NCI-H1092 treated with DMSO at 0.1 percent for 48 hours (cell line): ENCODE results near the gene ALDH8A1.

Experiments
- DNase-seq: peaks from one replicate; lab custom pipeline; 2025; lab: John Stamatoyannopoulos, UW

ALDH8A1 gene

DNA sequence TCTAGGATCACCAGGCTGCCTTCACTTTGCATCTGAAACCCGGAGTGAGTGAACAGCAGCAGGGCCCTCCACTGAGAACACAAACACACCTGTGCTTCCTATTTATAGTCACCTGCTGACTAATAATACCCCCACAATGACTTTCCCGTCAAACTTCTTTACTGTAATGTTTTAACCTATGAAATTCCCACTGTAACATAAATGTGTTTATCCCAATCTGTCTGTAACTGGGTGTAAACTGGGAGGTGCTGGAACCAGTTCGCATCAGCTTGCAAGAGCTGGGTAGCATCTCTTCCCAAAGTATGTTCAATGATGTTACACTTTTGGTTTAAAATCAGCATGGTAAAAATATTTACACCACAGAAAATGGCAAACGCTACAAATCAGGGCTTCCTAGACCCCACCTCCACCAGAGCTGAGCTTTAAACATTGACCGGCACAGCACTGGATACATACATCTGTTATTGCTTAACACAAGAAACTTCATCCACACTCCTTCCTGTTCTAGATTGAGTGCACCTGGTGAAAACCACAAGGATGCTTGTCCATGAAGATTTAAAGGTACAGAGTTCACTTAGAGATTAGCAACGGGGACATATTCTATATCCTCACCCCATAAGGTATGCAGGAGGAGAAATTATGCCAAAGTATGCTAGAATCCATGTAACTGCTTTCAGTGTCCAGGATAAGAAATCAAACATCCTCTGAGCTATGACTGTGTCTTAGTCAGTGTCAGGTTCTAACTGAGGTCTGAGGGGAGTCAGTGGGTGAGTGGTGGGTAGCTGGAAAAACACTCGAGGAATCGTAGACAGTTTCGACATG, 79.0 kb downstream of the ALDH8A1 start:
- DNase-seq: no peak

DNA sequence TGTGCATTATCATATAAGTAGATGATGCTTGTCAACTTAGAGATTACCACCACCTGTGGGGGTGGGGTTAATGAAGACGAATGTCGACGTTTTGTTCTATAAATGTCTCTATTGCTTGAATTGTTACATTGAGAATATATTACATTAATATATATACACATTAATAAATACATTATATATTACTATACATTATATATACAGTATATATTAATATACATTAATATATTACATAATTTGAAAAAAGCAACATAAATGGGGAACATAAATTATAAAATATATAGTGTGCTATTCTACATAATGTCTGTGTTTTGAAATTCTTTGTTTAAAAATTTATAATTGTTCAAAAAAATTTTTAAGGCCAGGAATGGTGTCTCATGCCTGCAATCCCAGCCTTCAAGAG, 81.1 kb downstream of the ALDH8A1 start:
- DNase-seq: no peak
